ENCODE results near the gene MDK. TPM values are rescaled to one million over a fixed set of nuclear protein-coding genes. Genes with fewer than 3 reads are reported as not detected.

Gene MDK
- total and polyA plus RNA-seq, 2 experiments from 2014 or later, result 388 to 477 TPM

DNA sequence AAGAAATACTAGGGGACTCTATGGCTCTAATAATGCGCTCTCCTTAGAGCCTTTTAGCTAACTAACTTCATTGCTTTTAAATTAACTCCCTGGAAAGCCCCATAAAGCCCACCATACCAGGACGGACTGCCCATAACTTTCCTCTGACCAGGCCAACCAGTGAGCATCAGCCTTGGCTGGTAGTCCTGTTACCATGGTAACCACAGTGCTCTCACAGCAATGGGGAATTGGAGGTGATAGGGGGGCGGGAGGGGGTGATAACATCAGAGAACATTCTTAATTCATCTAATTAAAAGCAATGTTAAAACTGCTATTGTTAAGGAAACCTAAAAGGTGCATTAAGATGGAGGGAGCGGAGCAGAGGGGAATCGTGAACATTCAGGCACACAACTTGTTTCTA, 37.3 kb downstream of the MDK start:
- Mint-ChIP-seq H3K27ac (no peak overlapping the region), H3K27me3 (ENCODE audit: insufficient read depth, low read depth, poor library complexity) (peaks cover 8% of the 10 kb centered on the region), H3K4me3 (no peak overlapping the region), H3K9me3 (no peaks in the 10 kb centered on the region; the same call in 2 of the 3 replicates), H3K36me3 (ENCODE audit: low read depth) (peaks cover 18% of the 10 kb centered on the region), H3K4me1 (peaks cover 17% of the 10 kb centered on the region; the same call in 2 of the 3 replicates)
- Histone ChIP-seq H3K79me2 (replicated peaks; ENCODE audit: insufficient read depth) (no peaks in the 10 kb centered on the region), H2AFZ (no peak overlapping the region), H3K4me2 (no peak overlapping the region), H3F3A (replicated peaks; ENCODE audit: low read depth) (no peaks in the 10 kb centered on the region), H4K20me1 (replicated peaks; ENCODE audit: insufficient read depth) (no peaks in the 10 kb centered on the region), H3K27me3 (ENCODE audit: insufficient read depth) (no peaks in the 10 kb centered on the region), H3K9me2 (ENCODE audit: insufficient read depth) (no peaks in the 10 kb centered on the region), H3K4me1 (ENCODE audit: insufficient read depth) (peaks cover 4% of the 10 kb centered on the region; the same call in 1 of the 2 replicates), H3K4me3 (no peak overlapping the region), H3K36me3 (ENCODE audit: insufficient read depth) (peaks cover 3% of the 10 kb centered on the region; the same call in 1 of the 2 replicates), H3K27ac (ENCODE audit: low read depth) (peak overlapping the region; percentile 46; the same call in 1 of the 2 replicates)
- DNase-seq (ENCODE audit: low spot score) (peak; percentile 36), ATAC-seq (no peak; the same call in 2 of the 3 replicates)
- TF ChIP-seq, protein P1, sequence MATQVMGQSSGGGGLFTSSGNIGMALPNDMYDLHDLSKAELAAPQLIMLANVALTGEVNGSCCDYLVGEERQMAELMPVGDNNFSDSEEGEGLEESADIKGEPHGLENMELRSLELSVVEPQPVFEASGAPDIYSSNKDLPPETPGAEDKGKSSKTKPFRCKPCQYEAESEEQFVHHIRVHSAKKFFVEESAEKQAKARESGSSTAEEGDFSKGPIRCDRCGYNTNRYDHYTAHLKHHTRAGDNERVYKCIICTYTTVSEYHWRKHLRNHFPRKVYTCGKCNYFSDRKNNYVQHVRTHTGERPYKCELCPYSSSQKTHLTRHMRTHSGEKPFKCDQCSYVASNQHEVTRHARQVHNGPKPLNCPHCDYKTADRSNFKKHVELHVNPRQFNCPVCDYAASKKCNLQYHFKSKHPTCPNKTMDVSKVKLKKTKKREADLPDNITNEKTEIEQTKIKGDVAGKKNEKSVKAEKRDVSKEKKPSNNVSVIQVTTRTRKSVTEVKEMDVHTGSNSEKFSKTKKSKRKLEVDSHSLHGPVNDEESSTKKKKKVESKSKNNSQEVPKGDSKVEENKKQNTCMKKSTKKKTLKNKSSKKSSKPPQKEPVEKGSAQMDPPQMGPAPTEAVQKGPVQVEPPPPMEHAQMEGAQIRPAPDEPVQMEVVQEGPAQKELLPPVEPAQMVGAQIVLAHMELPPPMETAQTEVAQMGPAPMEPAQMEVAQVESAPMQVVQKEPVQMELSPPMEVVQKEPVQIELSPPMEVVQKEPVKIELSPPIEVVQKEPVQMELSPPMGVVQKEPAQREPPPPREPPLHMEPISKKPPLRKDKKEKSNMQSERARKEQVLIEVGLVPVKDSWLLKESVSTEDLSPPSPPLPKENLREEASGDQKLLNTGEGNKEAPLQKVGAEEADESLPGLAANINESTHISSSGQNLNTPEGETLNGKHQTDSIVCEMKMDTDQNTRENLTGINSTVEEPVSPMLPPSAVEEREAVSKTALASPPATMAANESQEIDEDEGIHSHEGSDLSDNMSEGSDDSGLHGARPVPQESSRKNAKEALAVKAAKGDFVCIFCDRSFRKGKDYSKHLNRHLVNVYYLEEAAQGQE (IDR thresholded peaks at IDR 0.05; ENCODE audit: unreplicated experiment), result no peak
- TF ChIP-seq POLR2AphosphoS5 (IDR thresholded peaks at IDR 0.05; ENCODE audit: low read depth), result no peak
- TF ChIP-seq, protein P2, sequence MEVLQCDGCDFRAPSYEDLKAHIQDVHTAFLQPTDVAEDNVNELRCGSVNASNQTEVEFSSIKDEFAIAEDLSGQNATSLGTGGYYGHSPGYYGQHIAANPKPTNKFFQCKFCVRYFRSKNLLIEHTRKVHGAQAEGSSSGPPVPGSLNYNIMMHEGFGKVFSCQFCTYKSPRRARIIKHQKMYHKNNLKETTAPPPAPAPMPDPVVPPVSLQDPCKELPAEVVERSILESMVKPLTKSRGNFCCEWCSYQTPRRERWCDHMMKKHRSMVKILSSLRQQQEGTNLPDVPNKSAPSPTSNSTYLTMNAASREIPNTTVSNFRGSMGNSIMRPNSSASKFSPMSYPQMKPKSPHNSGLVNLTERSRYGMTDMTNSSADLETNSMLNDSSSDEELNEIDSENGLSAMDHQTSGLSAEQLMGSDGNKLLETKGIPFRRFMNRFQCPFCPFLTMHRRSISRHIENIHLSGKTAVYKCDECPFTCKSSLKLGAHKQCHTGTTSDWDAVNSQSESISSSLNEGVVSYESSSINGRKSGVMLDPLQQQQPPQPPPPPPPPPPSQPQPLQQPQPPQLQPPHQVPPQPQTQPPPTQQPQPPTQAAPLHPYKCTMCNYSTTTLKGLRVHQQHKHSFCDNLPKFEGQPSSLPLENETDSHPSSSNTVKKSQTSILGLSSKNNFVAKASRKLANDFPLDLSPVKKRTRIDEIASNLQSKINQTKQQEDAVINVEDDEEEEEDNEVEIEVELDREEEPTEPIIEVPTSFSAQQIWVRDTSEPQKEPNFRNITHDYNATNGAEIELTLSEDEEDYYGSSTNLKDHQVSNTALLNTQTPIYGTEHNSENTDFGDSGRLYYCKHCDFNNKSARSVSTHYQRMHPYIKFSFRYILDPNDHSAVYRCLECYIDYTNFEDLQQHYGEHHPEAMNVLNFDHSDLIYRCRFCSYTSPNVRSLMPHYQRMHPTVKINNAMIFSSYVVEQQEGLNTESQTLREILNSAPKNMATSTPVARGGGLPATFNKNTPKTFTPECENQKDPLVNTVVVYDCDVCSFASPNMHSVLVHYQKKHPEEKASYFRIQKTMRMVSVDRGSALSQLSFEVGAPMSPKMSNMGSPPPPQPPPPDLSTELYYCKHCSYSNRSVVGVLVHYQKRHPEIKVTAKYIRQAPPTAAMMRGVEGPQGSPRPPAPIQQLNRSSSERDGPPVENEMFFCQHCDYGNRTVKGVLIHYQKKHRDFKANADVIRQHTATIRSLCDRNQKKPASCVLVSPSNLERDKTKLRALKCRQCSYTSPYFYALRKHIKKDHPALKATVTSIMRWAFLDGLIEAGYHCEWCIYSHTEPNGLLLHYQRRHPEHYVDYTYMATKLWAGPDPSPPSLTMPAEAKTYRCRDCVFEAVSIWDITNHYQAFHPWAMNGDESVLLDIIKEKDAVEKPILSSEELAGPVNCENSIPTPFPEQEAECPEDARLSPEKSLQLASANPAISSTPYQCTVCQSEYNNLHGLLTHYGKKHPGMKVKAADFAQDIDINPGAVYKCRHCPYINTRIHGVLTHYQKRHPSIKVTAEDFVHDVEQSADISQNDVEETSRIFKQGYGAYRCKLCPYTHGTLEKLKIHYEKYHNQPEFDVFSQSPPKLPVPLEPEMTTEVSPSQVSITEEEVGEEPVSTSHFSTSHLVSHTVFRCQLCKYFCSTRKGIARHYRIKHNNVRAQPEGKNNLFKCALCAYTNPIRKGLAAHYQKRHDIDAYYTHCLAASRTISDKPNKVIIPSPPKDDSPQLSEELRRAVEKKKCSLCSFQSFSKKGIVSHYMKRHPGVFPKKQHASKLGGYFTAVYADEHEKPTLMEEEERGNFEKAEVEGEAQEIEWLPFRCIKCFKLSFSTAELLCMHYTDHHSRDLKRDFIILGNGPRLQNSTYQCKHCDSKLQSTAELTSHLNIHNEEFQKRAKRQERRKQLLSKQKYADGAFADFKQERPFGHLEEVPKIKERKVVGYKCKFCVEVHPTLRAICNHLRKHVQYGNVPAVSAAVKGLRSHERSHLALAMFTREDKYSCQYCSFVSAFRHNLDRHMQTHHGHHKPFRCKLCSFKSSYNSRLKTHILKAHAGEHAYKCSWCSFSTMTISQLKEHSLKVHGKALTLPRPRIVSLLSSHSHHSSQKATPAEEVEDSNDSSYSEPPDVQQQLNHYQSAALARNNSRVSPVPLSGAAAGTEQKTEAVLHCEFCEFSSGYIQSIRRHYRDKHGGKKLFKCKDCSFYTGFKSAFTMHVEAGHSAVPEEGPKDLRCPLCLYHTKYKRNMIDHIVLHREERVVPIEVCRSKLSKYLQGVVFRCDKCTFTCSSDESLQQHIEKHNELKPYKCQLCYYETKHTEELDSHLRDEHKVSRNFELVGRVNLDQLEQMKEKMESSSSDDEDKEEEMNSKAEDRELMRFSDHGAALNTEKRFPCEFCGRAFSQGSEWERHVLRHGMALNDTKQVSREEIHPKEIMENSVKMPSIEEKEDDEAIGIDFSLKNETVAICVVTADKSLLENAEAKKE (CRISPR knock-in tag; IDR thresholded peaks at IDR 0.05), result no peak
- TF ChIP-seq ZNF331 (CRISPR knock-in tag; IDR thresholded peaks at IDR 0.05; ENCODE audit: low read depth), result no peak
- no peak for TF ChIP-seq JUNB (IDR thresholded peaks at IDR 0.05; ENCODE audit: unreplicated experiment)
- TF ChIP-seq, protein P3, sequence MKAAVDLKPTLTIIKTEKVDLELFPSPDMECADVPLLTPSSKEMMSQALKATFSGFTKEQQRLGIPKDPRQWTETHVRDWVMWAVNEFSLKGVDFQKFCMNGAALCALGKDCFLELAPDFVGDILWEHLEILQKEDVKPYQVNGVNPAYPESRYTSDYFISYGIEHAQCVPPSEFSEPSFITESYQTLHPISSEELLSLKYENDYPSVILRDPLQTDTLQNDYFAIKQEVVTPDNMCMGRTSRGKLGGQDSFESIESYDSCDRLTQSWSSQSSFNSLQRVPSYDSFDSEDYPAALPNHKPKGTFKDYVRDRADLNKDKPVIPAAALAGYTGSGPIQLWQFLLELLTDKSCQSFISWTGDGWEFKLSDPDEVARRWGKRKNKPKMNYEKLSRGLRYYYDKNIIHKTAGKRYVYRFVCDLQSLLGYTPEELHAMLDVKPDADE (IDR thresholded peaks at IDR 0.05), result no peak
- TF ChIP-seq EZH2phosphoT487 (IDR thresholded peaks at IDR 0.05; ENCODE audit: unreplicated experiment), result no peak
- TF ChIP-seq NANOG (IDR thresholded peaks at IDR 0.05; ENCODE audit: borderline replicate concordance), result no peak
- TF ChIP-seq CREB1 (CRISPR knock-in tag; IDR thresholded peaks at IDR 0.05; ENCODE audit: low read depth), result no peak
- TF ChIP-seq ZNF114 (CRISPR knock-in tag; IDR thresholded peaks at IDR 0.05), result no peak
- TF ChIP-seq, protein P4, sequence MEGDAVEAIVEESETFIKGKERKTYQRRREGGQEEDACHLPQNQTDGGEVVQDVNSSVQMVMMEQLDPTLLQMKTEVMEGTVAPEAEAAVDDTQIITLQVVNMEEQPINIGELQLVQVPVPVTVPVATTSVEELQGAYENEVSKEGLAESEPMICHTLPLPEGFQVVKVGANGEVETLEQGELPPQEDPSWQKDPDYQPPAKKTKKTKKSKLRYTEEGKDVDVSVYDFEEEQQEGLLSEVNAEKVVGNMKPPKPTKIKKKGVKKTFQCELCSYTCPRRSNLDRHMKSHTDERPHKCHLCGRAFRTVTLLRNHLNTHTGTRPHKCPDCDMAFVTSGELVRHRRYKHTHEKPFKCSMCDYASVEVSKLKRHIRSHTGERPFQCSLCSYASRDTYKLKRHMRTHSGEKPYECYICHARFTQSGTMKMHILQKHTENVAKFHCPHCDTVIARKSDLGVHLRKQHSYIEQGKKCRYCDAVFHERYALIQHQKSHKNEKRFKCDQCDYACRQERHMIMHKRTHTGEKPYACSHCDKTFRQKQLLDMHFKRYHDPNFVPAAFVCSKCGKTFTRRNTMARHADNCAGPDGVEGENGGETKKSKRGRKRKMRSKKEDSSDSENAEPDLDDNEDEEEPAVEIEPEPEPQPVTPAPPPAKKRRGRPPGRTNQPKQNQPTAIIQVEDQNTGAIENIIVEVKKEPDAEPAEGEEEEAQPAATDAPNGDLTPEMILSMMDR (conservative IDR thresholded peaks at IDR 0.05; ENCODE audit: low read depth in 2 of 2), result no peak
- no peak for TF ChIP-seq STAT1 (IDR thresholded peaks at IDR 0.05; ENCODE audit: unreplicated experiment)
- no peak for TF ChIP-seq EZH2 (IDR thresholded peaks at IDR 0.05; ENCODE audit: low read depth, unreplicated experiment)

Measured in GM23338 (cell line).